C4-2B (cell line): ENCODE data around the gene GIT2.

ENCODE experiments used
- CTCF ChIP-seq: fragments of 450-650 bp; conservative IDR thresholded peaks from 2 replicates; pipeline ENCODE4 v1.5.1; 2017; ENCODE audit warnings: mild to moderate bottlenecking
- ZFX ChIP-seq: fragments of 450-650 bp; IDR thresholded peaks from 2 replicates; pipeline ENCODE4 v1.6.1; 2017

DNA sequence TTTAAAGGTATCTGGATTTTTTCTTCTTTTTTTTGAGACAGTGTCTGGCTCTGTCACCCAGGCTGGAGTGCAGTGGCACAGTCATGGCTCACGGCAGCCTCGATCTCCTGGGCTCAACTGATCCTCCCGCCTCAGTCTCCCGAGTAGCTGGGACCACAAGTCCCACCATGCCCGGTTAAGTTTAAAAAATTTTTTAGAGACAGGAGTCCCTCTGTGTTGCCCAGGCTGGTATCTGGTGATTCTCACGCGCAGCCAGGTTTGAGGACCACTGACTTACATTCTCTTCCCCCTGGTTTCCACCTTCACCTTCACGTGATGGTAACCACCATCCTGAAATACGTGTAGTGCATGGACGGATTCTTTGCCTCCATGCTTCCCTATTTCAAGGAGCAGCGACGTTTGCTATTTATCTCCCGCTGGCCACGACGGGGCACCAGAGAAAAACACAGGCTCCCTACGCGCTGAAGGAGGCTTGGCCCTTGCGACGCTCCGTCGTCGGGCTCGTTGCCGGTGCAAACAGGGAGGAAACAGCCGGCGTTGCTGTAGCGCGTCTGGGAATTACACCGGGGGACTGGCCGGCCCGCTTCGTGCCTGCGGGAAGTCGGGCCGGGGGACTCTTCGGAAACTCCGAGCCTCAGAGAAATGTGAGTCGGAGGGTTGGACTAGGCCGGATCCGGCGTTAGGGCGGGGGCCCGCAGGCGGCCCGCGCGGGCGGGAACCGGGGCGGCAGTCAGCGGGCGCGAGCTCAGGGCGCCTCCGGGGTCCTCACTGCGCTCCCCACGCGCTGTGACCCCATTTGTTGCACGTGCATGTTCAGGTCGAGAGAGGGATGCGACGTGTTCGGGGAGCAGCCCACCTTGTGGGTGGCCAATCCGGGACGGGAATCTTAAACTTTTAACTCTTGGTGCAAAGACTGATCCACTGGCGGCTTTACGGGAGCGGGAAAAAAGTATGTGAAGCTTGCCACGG is 96.1 kb downstream of the GIT2 start, which contains the start of gene TCHP:
- no peak; the same call in 1 of the 2 replicates for TF ChIP-seq CTCF
- TF ChIP-seq ZFX: peak; percentile 85
